ENCODE data around the gene PNPT1.
"Not testable (repeated sequence)": the region's sequence is repeated elsewhere in the genome, so short reads cannot be mapped to it uniquely, and the experiment has no call there.

Gene PNPT1

GRCh38 chr2:55693181-55694125 lies at the start of gene PNPT1:
Gene PNPT1, minus strand, starts transcription at chr2:55693844. Its CDS starts 21 bp downstream, at chr2:55693823.
- peak; percentile 91 for DNase-seq

DNA sequence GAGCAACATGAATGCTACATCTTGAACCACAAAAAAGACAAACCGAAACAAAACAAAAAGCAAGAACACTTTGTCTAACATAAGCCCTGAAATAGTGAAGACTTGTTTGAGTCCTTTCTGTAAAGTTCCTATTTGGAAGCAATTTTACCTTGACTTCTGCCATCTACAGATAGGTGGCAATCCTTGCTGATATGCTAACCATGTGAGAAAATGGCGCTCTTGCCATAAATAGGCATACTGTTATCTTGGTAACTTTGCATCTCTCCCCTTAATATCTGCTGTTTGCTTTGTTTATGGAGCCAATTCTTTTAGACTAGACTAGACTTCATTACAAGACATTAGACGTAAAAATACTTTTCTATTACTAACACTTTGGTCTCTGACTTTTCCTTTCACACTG lies 49.4 kb upstream of the PNPT1 start:
- no peak for DNase-seq

GRCh38 chr2:55736019-55736536 lies 42.4 kb upstream of the PNPT1 start:
- DNase-seq: not testable (repeated sequence)

- DNase-seq: no peak
Measured at GRCh38 chr2:55734726-55735125, 41.1 kb upstream of the PNPT1 start.

DNA sequence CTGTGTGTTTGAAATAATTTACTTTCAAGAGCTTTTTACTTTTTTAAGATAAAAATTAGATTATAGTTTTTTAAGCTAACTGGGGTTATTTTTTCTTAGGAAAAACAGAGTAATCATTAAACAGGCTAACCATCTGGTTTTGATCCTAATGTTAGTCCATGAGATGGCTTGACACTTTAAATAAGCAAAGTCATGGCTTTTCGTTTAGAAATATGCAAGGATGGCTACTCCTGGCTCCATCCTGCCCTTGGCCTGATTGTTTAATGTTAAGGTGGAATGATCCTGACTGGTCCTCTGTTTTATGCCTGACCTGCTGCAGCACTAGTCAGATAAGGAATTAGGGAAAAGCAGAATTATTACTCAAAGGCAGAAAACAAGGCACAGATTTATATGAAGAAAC lies 39.7 kb upstream of the PNPT1 start:
- DNase-seq: no peak

DNA sequence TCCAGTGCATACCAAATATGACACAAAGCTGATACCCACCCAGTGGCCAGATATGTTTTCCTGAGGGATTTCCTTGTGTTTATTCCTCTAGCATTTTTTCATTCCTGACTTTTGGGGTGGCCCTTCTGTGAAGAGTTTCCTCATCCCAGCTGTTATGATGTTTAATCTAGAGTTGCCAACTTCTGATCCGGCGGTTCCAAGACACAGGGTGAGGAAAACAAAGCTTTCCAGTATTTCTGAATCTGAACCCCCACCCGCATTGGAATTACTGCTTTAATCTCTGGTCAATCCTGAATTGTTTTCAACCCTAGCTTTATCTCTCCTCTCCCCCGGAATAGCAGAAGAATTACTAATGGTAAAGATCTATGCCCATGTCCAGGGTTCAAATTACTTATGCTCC lies 39.2 kb upstream of the PNPT1 start:
- DNase-seq: no peak

DNA sequence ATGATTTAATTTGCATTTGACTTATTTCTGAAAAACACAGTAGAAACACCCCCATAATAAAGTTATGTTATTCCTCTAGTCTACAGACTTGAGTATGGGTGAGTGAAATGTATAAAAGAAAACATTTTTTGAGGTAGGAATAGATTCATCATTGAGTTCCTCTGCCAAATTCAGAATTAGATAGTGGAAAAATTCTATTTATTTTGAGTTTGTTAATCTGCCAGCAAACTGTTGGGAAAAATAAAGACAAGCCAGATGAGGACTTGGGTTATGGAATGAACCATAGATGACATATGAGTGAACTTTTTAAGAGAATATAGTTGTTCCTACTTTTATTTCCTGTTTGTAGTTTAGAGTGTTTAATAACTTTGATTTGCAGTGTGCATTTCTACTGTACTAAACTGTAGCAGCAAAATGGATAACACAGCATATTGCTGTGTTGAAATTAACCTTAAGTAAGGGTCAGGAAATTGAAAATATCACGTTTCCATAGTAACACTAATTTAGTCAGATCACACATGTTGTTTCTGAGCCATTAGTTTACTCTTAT lies 35.6 kb upstream of the PNPT1 start:
- DNase-seq: no peak

DNA sequence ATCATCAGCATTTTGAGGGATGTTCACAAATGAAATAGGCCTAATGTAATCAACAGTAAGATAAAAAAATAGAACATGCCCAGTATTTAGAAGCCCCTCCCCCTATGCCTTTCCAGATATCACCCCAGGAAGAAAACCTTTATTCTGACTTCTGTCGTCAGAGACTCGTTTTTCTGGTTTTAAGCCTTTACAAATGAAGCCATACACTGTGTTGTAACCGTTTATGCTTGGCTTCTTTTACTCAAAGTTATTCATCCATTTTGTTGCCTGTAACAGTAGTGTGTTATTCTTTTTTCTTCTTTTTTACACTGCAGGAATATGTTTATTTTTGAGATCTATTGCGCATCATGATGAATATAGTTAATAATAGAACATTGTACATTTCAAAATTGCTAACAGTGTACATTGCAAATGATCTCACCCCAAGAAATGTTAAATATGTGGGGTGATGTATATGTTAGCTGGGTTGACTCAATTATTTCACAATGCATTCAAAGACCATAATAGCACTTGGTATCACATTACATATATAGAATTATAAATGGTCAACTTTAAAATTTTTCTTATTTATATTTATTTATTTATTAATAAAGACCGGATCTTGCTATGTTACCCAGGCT lies 28.1 kb upstream of the PNPT1 start:
- DNase-seq: no peak

- no peak for DNase-seq
Measured at GRCh38 chr2:55720417-55720816, 26.8 kb upstream of the PNPT1 start.

DNA sequence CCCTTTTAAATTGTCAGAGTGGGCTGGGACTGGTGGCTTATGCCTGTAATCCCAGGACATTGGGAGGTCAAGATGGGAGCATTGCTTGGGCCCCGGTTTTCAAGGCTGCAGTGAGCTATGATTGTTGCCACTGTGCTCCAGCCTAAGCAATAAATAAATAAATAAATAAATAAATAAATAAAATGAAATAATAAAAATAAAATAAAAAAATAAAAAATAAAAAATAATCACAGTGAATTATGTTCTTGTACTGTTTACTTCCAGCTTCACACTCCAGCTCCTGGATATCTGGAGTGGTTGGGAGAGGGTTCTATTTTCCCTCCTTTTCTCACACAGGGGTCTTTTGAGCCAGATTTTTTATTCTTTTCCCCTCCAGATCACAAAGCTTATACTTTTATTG lies 26.2 kb upstream of the PNPT1 start:
- DNase-seq: no peak

GRCh38 chr2:55718165-55719008 lies 24.7 kb upstream of the PNPT1 start:
- peak; percentile 19 for DNase-seq

DNA sequence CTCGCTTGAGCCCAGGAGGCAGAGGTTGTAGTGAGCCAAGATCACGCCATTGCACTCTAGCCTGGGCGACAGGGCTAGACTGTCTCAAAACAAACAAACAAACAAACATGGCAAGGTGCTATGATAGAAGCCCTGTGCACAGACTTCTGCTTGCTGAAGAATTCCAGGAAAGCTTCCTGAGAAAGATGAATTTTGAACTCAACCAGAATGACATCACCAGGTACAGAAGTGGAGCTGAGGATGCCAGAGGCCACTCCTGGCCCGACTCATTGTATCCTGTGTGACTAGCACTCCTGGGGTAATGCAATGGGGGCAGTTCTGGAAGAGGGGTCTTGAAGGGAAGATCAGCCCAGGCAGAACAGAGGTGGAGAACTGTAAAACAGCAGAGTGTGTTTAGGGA lies 22.0 kb upstream of the PNPT1 start:
- DNase-seq: no peak

- DNase-seq: not testable (repeated sequence)
Measured at GRCh38 chr2:55715178-55715577, 21.5 kb upstream of the PNPT1 start.

- DNase-seq: no peak
Measured at GRCh38 chr2:55712477-55713060, 18.9 kb upstream of the PNPT1 start.

GRCh38 chr2:55710025-55710424 lies 16.4 kb upstream of the PNPT1 start:
- no peak for DNase-seq

- DNase-seq: no peak
Measured at GRCh38 chr2:55707751-55708150, 14.1 kb upstream of the PNPT1 start.

GRCh38 chr2:55706258-55706657 lies 12.6 kb upstream of the PNPT1 start:
- not testable (repeated sequence) for DNase-seq

GRCh38 chr2:55705027-55705653 lies 11.5 kb upstream of the PNPT1 start:
- DNase-seq: no peak

DNA sequence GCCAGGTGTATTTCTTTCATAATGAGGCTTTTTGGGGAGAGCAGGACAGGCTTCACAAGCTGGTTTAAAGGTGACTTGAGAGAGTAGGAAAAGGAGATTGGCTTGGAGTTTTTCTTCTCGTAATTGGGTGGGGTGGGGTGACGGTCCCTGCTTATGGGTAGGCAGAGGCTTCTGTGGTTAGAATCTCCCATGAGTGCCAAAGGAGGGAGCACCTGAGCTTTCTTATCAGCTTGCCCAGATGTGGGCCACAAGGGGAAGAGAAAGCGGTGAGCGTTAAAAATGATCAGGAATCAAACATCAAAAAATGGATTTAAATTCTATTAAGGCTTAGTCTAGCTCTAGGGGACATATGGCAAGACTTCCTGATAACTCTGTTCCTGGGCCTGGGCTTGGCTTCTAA lies 9.7 kb upstream of the PNPT1 start:
- DNase-seq: no peak

DNA sequence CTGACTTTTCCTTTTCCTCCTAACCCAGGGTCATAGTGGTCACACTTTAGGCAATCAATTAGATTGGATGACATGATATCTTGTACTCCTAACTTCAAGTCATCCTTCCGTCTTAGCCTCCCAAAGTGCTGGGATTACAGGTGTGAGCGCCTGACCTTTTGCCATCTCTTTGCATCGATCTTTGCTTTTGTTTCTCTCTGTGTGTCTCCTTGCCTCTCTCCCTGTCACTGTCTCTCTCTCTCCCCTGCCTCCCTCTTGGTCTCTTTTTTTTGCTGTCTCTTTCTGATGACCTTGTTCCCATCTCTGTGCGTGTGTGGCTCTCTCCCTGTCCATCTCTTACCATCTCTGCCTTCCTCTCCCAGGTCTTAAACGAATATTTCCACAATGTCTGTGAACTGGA lies 904 bp downstream of the PNPT1 start:
- DNase-seq: not testable (repeated sequence)

DNA sequence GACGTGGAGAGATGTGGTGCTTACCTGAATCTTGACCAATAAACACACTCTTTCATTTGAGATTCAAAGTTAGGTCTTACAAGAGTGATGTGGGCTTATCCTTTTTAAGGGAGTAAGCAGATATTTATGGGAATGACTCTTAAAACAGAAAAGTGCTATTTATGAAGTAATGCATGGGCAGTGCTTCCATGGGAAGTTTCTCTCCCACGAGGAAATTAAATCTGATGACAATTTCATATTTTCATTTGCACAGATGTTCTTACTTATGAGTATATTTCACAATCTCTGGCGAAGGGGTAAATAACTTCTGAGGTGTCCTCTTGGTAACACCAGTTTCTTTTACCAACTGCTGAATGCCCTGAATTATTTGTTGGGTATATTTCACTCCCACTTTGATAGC lies 21.0 kb downstream of the PNPT1 start:
- DNase-seq: no peak

DNA sequence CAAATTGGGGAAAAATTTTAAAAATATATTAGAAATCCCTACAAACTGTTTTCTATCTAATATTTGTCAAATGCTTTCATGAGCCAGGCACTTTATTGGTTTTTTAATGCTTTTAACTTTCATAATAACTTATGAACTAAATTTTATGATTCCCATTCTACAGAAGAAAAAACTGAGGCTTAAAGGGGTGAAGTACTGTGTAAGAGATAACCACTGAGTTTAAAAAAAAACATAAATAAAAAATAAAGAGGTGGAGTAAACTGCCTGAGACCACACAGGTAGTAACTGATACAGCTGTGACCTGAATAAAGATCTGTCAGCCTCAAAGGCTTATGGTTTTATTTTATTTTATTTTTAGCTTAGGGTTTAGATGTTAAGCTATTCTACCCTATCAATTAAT lies 24.7 kb downstream of the PNPT1 start:
- no peak for DNase-seq

All from activated gamma-delta T cell treated with Interleukin-2 at 50 U/mL for 16 hours (primary cell).